Upper lobe of left lung (tissue), 6 donors: Measurements from ENCODE around the gene CDH26. TPM values are rescaled to one million over a fixed set of nuclear protein-coding genes. Genes with fewer than 3 reads are reported as not detected.
A peak's percentile ranks its signal among the peaks of the same experiment; 100 is the strongest.

Source experiments
- ATAC-seq, 2 donors: fragments of 200-7000 bp; cut with Tn5 transposase; one replicate each; pipeline ENCODE4 v1.9.1; 2022; ENCODE audit warnings: mild to moderate bottlenecking in 2 of 2, moderate library complexity in 2 of 2; ENCODE audit not compliant: low FRiP score in 2 of 2
- DNase-seq, 2 donors: peaks; one replicate each; pipeline ENCODE4 v3.0.0-alpha.2; 2019 to 2020
- H3K27ac ChIP-seq, 4 donors: fragments of 200-600 bp; sonication (generic); one replicate each; pipeline ENCODE4 v1.5.1; 2016 to 2019
- H3K27me3 ChIP-seq, 4 donors: fragments of 200-600 bp; sonication (generic); one replicate each; pipeline ENCODE4 v1.5.1; 2017 to 2019
- H3K36me3 ChIP-seq, 4 donors: fragments of 200-600 bp; sonication (generic); one replicate each; pipeline ENCODE4 v1.5.1; 2016 to 2019
- H3K4me1 ChIP-seq, 4 donors: fragments of 200-600 bp; sonication (generic); one replicate each; pipeline ENCODE4 v1.5.1; 2018 to 2019
- H3K4me3 ChIP-seq, 4 donors: fragments of 200-600 bp; sonication (generic); one replicate each; pipeline ENCODE4 v1.5.1; 2017 to 2019; ENCODE audit warnings: mild to moderate bottlenecking in 2 of 4, moderate library complexity in 1 of 4
- H3K9me3 ChIP-seq, 4 donors: fragments of 200-600 bp; sonication (generic); one replicate each; pipeline ENCODE4 v1.5.1; 2018 to 2019
- CTCF ChIP-seq, 6 experiments: fragments of 450-650 bp in 4 of 6; fragments of 200-600 bp in 2 of 6; sonication (generic) in 2 of 6; IDR thresholded peaks; one replicate each; pipeline ENCODE4 v1.5.1; 2016 to 2019; ENCODE audit warnings: antibody characterized with exemption in 6 of 6
- EP300 ChIP-seq, 4 donors: sonication (generic); formaldehyde crosslinking; IDR thresholded peaks; one replicate each; pipeline ENCODE4 v1.5.1; 2017; ENCODE audit warnings: antibody characterized with exemption in 4 of 4, control low read depth in 2 of 4
- POLR2A ChIP-seq, 4 donors: fragments of 450-650 bp; IDR thresholded peaks; one replicate each; pipeline ENCODE4 v1.5.1; 2016 to 2017; ENCODE audit warnings: antibody characterized with exemption in 4 of 4, mild to moderate bottlenecking in 2 of 4
- POLR2AphosphoS5 ChIP-seq, 2 donors: sonication (generic); formaldehyde crosslinking; IDR thresholded peaks; one replicate each; pipeline ENCODE4 v1.5.1; 2017; ENCODE audit warnings: antibody characterized with exemption in 2 of 2
- WGBS, 2 donors: methylation state at CpG; one replicate each; pipeline ENCODE4 v1.1.5; 2017 to 2018; 5-methylcytosine and 5-hydroxymethylcytosine counted together
- total RNA-seq, 6 donors: library from RNA; depleted of rRNA in 4 of 6; stranded (reverse); fragments of >200 nt in 4 of 6; gene quantifications; one replicate each; pipeline versions ENCODE4 v1.1.0 to v1.2.1, GENCODE V29; 2016 to 2021
- donor health status: DM: no; HTN: no; CAD: no; lungs with moderate emphysema.
- donor health status: DM: no; HTN: yes; CAD: no; lungs with severe emphysema.

CDH26 gene
- total RNA-seq, 6 donors from 2014 or later = 4.0 to 18.9 (median 11.1) TPM

- Histone ChIP-seq H3K36me3 (peaks cover 0 to 6% (median 0%) of the 10 kb centered on the region in 4 donors), H3K4me3 (peak overlapping the region in 3 of 4 donors; percentile 72 to 85 (median 77)), H3K9me3 (no peaks in the 10 kb centered on the region), H3K27me3 (no peaks in the 10 kb centered on the region), H3K4me1 (peaks cover 14 to 27% (median 23%) of the 10 kb centered on the region in 4 donors), H3K27ac (peak overlapping the region in 1 of 4 donors; percentile 89)
- WGBS, 2 donors = 89 to 92% methylated on average over 57 to 64 of the region's 72 CpGs
- TF ChIP-seq POLR2AphosphoS5 (IDR thresholded peaks at IDR 0.05) (no peak), EP300 (IDR thresholded peaks at IDR 0.05) (no peak), CTCF (IDR thresholded peaks at IDR 0.05) (no peak), POLR2A (IDR thresholded peaks at IDR 0.05) (no peak)
- peak in 1 of 2 donors; percentile 73 for DNase-seq
- ATAC-seq = peak in 1 of 2 donors; percentile 27
Measured at GRCh38 chr20:59932616-59933295, 25.5 kb upstream of the CDH26 start.

GRCh38 chr20:59933296-59933848 lies 24.9 kb upstream of the CDH26 start, which contains the start of gene SYCP2:
Gene SYCP2, minus strand, starts transcription at chr20:59933637. Its CDS starts 11,224 bp downstream, at chr20:59922413.
- peaks cover 0 to 6% (median 0%) of the 10 kb centered on the region in 4 donors for H3K36me3 ChIP-seq

GRCh38 chr20:59933849-59934585 lies 24.2 kb upstream of the CDH26 start:
- H3K27ac ChIP-seq = peak overlapping the region; percentile 66 to 89 (median 74)
- no peaks in the 10 kb centered on the region for H3K27me3 ChIP-seq
- H3K36me3 ChIP-seq = peaks cover 0 to 6% (median 0%) of the 10 kb centered on the region in 4 donors
- peaks cover 27 to 40% (median 35%) of the 10 kb centered on the region in 4 donors for H3K4me1 ChIP-seq
- peak overlapping the region; percentile 71 to 85 (median 74) for H3K4me3 ChIP-seq
- TF ChIP-seq CTCF (IDR thresholded peaks at IDR 0.05) (peak; percentile 94 to 97 (median 96)), POLR2AphosphoS5 (IDR thresholded peaks at IDR 0.05) (no peak)
- ATAC-seq = peak; percentile 94 to 97
- DNase-seq = peak; percentile 89 to 97
- 7 to 21% methylated on average over 15 to 41 of the region's 59 CpGs for WGBS, 2 donors
- H3K9me3 ChIP-seq = no peaks in the 10 kb centered on the region

More at GRCh38 chr20:59933296-59933848, 24.9 kb upstream of the CDH26 start, which contains the start of gene SYCP2:
- no peak for TF ChIP-seq CTCF (IDR thresholded peaks at IDR 0.05)
- TF ChIP-seq POLR2A (IDR thresholded peaks at IDR 0.05) = no peak
- no peak for TF ChIP-seq EP300 (IDR thresholded peaks at IDR 0.05)
- no peak for TF ChIP-seq POLR2AphosphoS5 (IDR thresholded peaks at IDR 0.05)
- Histone ChIP-seq H3K4me3 (peak within 1 kb of the TSS; percentile 71 to 85 (median 74)), H3K27ac (peak within 1 kb of the TSS; percentile 66 to 89 (median 74)), H3K4me1 (peaks cover 20 to 33% (median 29%) of the 10 kb centered on the region in 4 donors), H3K9me3 (no peaks in the 10 kb centered on the region), H3K27me3 (no peaks in the 10 kb centered on the region)
- WGBS, 2 donors = 42 to 67% methylated on average over 22 to 42 of the region's 65 CpGs
- ATAC-seq = peak; percentile 50 to 83
- DNase-seq = peak; percentile 40 to 91

- H3K4me1 ChIP-seq = peaks cover 31 to 47% (median 39%) of the 10 kb centered on the region in 4 donors
- no peak overlapping the region for H3K27ac ChIP-seq
- H3K36me3 ChIP-seq = peaks cover 0 to 6% (median 0%) of the 10 kb centered on the region in 4 donors
- H3K9me3 ChIP-seq = no peaks in the 10 kb centered on the region
- 91 to 94% methylated on average over 8 of the region's 8 CpGs for WGBS, 2 donors
- no peak for ATAC-seq
- no peaks in the 10 kb centered on the region for H3K27me3 ChIP-seq
- no peak overlapping the region for H3K4me3 ChIP-seq
- TF ChIP-seq POLR2AphosphoS5 (IDR thresholded peaks at IDR 0.05) (no peak), POLR2A (IDR thresholded peaks at IDR 0.05) (no peak), EP300 (IDR thresholded peaks at IDR 0.05) (no peak), CTCF (IDR thresholded peaks at IDR 0.05) (no peak)
- no peak for DNase-seq
Measured at GRCh38 chr20:59935457-59936185, 22.6 kb upstream of the CDH26 start.
